Ecto neural progenitor cell (in vitro differentiated cells): ENCODE results near the gene CANT1.
"Not testable (repeated sequence)": the region's sequence is repeated elsewhere in the genome, so short reads cannot be mapped to it uniquely, and the experiment has no call there.

Experiments used
- DNase-seq: peaks from one replicate; pipeline ENCODE4 v3.0.0-alpha.2; 2018; ENCODE audit warnings: low spot score

Gene CANT1

GRCh38 chr17:78976907-78977680, 32.5 kb downstream of the CANT1 start:
- DNase-seq, result no peak

GRCh38 chr17:78974635-78975591, 34.7 kb downstream of the CANT1 start:
- no peak for DNase-seq

- no peak for DNase-seq
These were observed 35.6 kb downstream of the CANT1 start for GRCh38 chr17:78973792-78974520.

- DNase-seq, result peak; percentile 78
These were observed 36.4 kb downstream of the CANT1 start for GRCh38 chr17:78973196-78973595.

- no peak for DNase-seq
These were observed 37.0 kb downstream of the CANT1 start for GRCh38 chr17:78972507-78973105.

- no peak for DNase-seq
These were observed 37.6 kb downstream of the CANT1 start for GRCh38 chr17:78971756-78972506.

GRCh38 chr17:78970834-78971755, 38.5 kb downstream of the CANT1 start:
- DNase-seq, result peak; percentile 87

- DNase-seq, result no peak
These were observed 39.7 kb downstream of the CANT1 start for GRCh38 chr17:78969865-78970264.

GRCh38 chr17:78967782-78968362, 41.7 kb downstream of the CANT1 start:
- no peak for DNase-seq

- DNase-seq, result no peak
These were observed 42.5 kb downstream of the CANT1 start for GRCh38 chr17:78966910-78967600.

GRCh38 chr17:78966123-78966813, 43.3 kb downstream of the CANT1 start:
- DNase-seq, result no peak

- no peak for DNase-seq
These were observed 44.1 kb downstream of the CANT1 start for GRCh38 chr17:78965491-78965924.

GRCh38 chr17:78963378-78963777, 46.2 kb downstream of the CANT1 start:
- DNase-seq, result no peak

GRCh38 chr17:78962984-78963348, 46.6 kb downstream of the CANT1 start:
- not testable (repeated sequence) for DNase-seq

GRCh38 chr17:78962345-78962983, 47.1 kb downstream of the CANT1 start:
- DNase-seq, result peak; percentile 56

GRCh38 chr17:78961571-78961970, 48.0 kb downstream of the CANT1 start:
- no peak for DNase-seq

- DNase-seq, result no peak
These were observed 48.6 kb downstream of the CANT1 start for GRCh38 chr17:78960928-78961327.

GRCh38 chr17:78959803-78960202, 49.8 kb downstream of the CANT1 start:
- DNase-seq, result no peak
